HepG2 (cell line): ENCODE results near the gene MTHFSD. TPM values are rescaled to one million over a fixed set of nuclear protein-coding genes. Genes with fewer than 3 reads are reported as not detected.

Experiments
- ATAC-seq: fragments of 200-7000 bp; cut with Tn5 transposase; 3 replicates; pipeline ENCODE4 v1.9.1; 2020; ENCODE audit warnings: mild to moderate bottlenecking, moderate library complexity
- BruUV-seq: library from RNA; stranded (reverse); fragments of 400-500 nt; replicated peaks from 2 replicates; lab custom pipeline; 2021; lab: Mats Ljungman, UMichigan
- CTCF ChIA-PET: fragments of 300-600 bp; formaldehyde crosslinking; extraction: SDS; loops from one replicate; lab custom pipeline; 2021; ENCODE audit warnings: low total read pairs, inconsistent platforms, low intra/inter-chr PET ratio; lab: Yijun Ruan, JAX
- POLR2A ChIA-PET: fragments of 350-600 bp; sonication (Branson Sonifier 250); formaldehyde crosslinking; loops from one replicate; lab custom pipeline; 2020; ENCODE audit warnings: antibody characterized with exemption, inconsistent platforms; lab: Yijun Ruan, JAX
- DNase-seq: peaks from one replicate; pipeline ENCODE4 v3.0.0-alpha.2; 2015; ENCODE audit warnings: low spot score
- FAIRE-seq: peaks from 3 replicates; lab custom pipeline; 2011; peaks lifted over from hg19 to GRCh38; lab: Jason Lieb, UNC
- H2AFZ ChIP-seq: one replicate; pipeline ENCODE4 v1.6.1; 2011; ENCODE audit warnings: low read length, inconsistent platforms
- H3K27ac ChIP-seq: fragments of 300-600 bp; 3 replicates; pipeline ENCODE4 v1.8.0; 2011; ENCODE audit warnings: mixed run types, mild to moderate bottlenecking, mixed read lengths, low read length, inconsistent platforms; ENCODE audit not compliant: insufficient read depth; ENCODE audit errors: extremely low read length
- H3K27me3 ChIP-seq, 2 experiments: fragments of 200-600 bp in 1 of 2; 2 replicates in 1 of 2; 3 replicates in 1 of 2; pipeline versions ENCODE4 v1.6.0 to v1.8.0; 2011; ENCODE audit warnings: low read length in 2 of 2, mild to moderate bottlenecking in 2 of 2, moderate library complexity in 2 of 2, inconsistent platforms in 1 of 2; ENCODE audit not compliant: insufficient read depth in 2 of 2, control insufficient read depth in 1 of 2
- H3K36me3 ChIP-seq, 2 experiments: fragments of 200-600 bp in 1 of 2; replicated peaks in 1 of 2; 2 replicates in 1 of 2; 3 replicates in 1 of 2; pipeline versions ENCODE4 v1.5.1 to v1.8.0; 2011; ENCODE audit warnings: low read length in 2 of 2, inconsistent platforms in 1 of 2; ENCODE audit not compliant: insufficient read depth in 2 of 2, control insufficient read depth in 1 of 2
- H3K4me1 ChIP-seq: 2 replicates; pipeline ENCODE4 v1.5.1; 2012; ENCODE audit warnings: low read length, inconsistent platforms; ENCODE audit not compliant: insufficient read depth
- H3K4me2 ChIP-seq: 2 replicates; pipeline ENCODE4 v1.6.0; 2011; ENCODE audit warnings: low read depth, low read length, inconsistent platforms
- H3K4me3 ChIP-seq, 3 experiments: fragments of 200-600 bp in 1 of 3; sonication (generic), shearing (Covaris generic) in 1 of 3; replicated peaks in 1 of 3; 2 replicates each; pipeline ENCODE4 v1.5.1; 2011 to 2016; ENCODE audit warnings: low read length in 3 of 3, inconsistent platforms in 2 of 3, low read depth in 2 of 3, mild to moderate bottlenecking in 2 of 3, control low read depth in 1 of 3, mixed read lengths in 1 of 3; ENCODE audit not compliant: insufficient read depth in 1 of 3
- H3K79me2 ChIP-seq: one replicate; pipeline ENCODE4 v1.6.1; 2011; ENCODE audit warnings: low read length, inconsistent platforms; ENCODE audit not compliant: insufficient read depth
- H3K9ac ChIP-seq: 2 replicates; pipeline ENCODE4 v1.6.0; 2011; ENCODE audit warnings: mild to moderate bottlenecking, low read depth, low read length, inconsistent platforms; ENCODE audit not compliant: insufficient read depth
- H3K9me3 ChIP-seq: 2 replicates; pipeline ENCODE4 v1.5.1; 2012; ENCODE audit warnings: mild to moderate bottlenecking, low read length
- H4K20me1 ChIP-seq: 2 replicates; pipeline ENCODE4 v1.6.0; 2011; ENCODE audit warnings: inconsistent platforms, mild to moderate bottlenecking, low read length, moderate library complexity; ENCODE audit not compliant: insufficient read depth
- ATM ChIP-seq: fragments of 450-650 bp; IDR thresholded peaks from 2 replicates; pipeline ENCODE4 v1.7.1; 2017; ENCODE audit warnings: mild to moderate bottlenecking, borderline replicate concordance
- FOXA1 ChIP-seq, 2 experiments: fragments of 450-650 bp in 1 of 2; sonication (generic) in 1 of 2; formaldehyde crosslinking in 1 of 2; IDR thresholded peaks; 2 replicates each; pipeline versions ENCODE4 v1.4.0 to v1.6.1; 2016 to 2020; ENCODE audit warnings: missing genetic modification reagents in 1 of 2
- HHEX ChIP-seq: IDR thresholded peaks from 2 replicates; pipeline ENCODE4 v1.6.1; 2016; ENCODE audit warnings: control low read depth
- ZBTB2 ChIP-seq: sonication (generic); formaldehyde crosslinking; IDR thresholded peaks from 2 replicates; pipeline ENCODE4 v1.8.0; 2022; ENCODE audit warnings: low read depth, missing genetic modification reagents
- ZNF782 ChIP-seq: sonication (generic); formaldehyde crosslinking; IDR thresholded peaks from 2 replicates; pipeline ENCODE4 v1.4.0; 2020; ENCODE audit warnings: missing genetic modification reagents, mild to moderate bottlenecking, borderline replicate concordance
- ZNF788 ChIP-seq: sonication (generic); formaldehyde crosslinking; IDR thresholded peaks from 2 replicates; pipeline ENCODE4 v1.5.0; 2020; ENCODE audit warnings: mild to moderate bottlenecking, missing genetic modification reagents, borderline replicate concordance
- WGBS: methylation state at CpG from one replicate; pipeline ENCODE4 v1.1.6; 2017; ENCODE audit warnings: low lambda C conversion rate; 5-methylcytosine and 5-hydroxymethylcytosine counted together
- in situ Hi-C: cut with HindIII; loops from 2 replicates; pipeline ENCODE4 v1.10.0; 2017; ENCODE audit warnings: low pct_unique_long_range_greater_than_20kb; ENCODE audit not compliant: extremely low pct_ligation_motif_present
- intact Hi-C: fragments of 100-400 bp; cut with micrococcal nuclease; formaldehyde crosslinking; loops from one replicate; pipeline ENCODE4 v1.10.0; 2022; ENCODE audit not compliant: unreplicated experiment
- polyA plus RNA-seq, 8 experiments: library from polyadenylated mRNA; depleted of rRNA in 3 of 8; stranded (reverse) in 7 of 8; unstranded in 1 of 8; fragments of >200 nt; fragmentation: Illumina TruSeq in 4 of 8; extraction: Trizol in 4 of 8; gene quantifications; 2 replicates each; pipeline versions ENCODE4 v1.2.1 to v1.2.3, GENCODE V29; 2011 to 2016; ENCODE audit warnings: low read depth in 4 of 8, missing spikeins in 1 of 8, mixed read lengths in 1 of 8; ENCODE audit not compliant: insufficient read depth in 1 of 8
- total RNA-seq, 5 experiments: library from RNA; depleted of rRNA; stranded (reverse); fragments of >200 nt; fragmentation: Illumina TruSeq; extraction: Trizol; gene quantifications; 2 replicates each; pipeline ENCODE4 v1.2.3, GENCODE V29; 2016; ENCODE audit warnings: low read depth in 1 of 5
- TF ChIP-seq, protein P1 (sequence below): fragments of 450-650 bp; IDR thresholded peaks from 2 replicates; pipeline ENCODE4 v1.6.1; 2017
- TF ChIP-seq, protein P2 (sequence below): sonication (generic); formaldehyde crosslinking; IDR thresholded peaks from 2 replicates; pipeline ENCODE4 v1.5.1; 2020; ENCODE audit warnings: missing genetic modification reagents, mild to moderate bottlenecking, borderline replicate concordance

The MTHFSD gene
- total and polyA plus RNA-seq, 2 of the 13 experiments (the other 11 are each of a cell fraction or from before 2014, with no cell fraction given), result 14.2 to 16.3 TPM

- TF ChIP-seq FOXA1 (IDR thresholded peaks at IDR 0.05) (0 out of 2 replicates have a peak, but pooled peaks have one; percentile 24), FOXA1 (CRISPR knock-in tag; IDR thresholded peaks at IDR 0.05) (no peak), ATM (0 out of 2 replicates have a peak, but pooled peaks have one; percentile 8), ZNF788 (CRISPR knock-in tag) (no peak)
- TF ChIP-seq, protein P1, sequence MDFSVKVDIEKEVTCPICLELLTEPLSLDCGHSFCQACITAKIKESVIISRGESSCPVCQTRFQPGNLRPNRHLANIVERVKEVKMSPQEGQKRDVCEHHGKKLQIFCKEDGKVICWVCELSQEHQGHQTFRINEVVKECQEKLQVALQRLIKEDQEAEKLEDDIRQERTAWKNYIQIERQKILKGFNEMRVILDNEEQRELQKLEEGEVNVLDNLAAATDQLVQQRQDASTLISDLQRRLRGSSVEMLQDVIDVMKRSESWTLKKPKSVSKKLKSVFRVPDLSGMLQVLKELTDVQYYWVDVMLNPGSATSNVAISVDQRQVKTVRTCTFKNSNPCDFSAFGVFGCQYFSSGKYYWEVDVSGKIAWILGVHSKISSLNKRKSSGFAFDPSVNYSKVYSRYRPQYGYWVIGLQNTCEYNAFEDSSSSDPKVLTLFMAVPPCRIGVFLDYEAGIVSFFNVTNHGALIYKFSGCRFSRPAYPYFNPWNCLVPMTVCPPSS, result peak; percentile 52; the same call in 1 of the 2 replicates
- no peak overlapping the region for H2AFZ ChIP-seq
- DNase-seq (no peak), FAIRE-seq (no peak), ATAC-seq (no peak)
- no peak overlapping the region for H3K4me3 ChIP-seq
- no peaks in the 10 kb centered on the region for H3K79me2 ChIP-seq
- H3K9me3 ChIP-seq, result no peaks in the 10 kb centered on the region
- no peaks in the 10 kb centered on the region for H3K36me3 ChIP-seq
- no TSS peak for BruUV-seq
- H3K27ac ChIP-seq, result no peak overlapping the region
- H3K4me1 ChIP-seq, result no peaks in the 10 kb centered on the region
- POLR2A ChIA-PET, result no interaction called here
- intact Hi-C loops, result loop anchor here (10.0 kb wide), 1 partner anchor 267 kb away; no protein-coding TSS in a partner anchor
- in situ Hi-C loops, result no loop called here
- no peak overlapping the region for H3K9ac ChIP-seq
- CTCF ChIA-PET, result no interaction called here
- peaks cover 2 to 20% of the 10 kb centered on the region in 2 experiments; a peak in 4 of 5 replicates for H3K27me3 ChIP-seq
- 38% methylated on average over 3 of the region's 3 CpGs for WGBS
- no peaks in the 10 kb centered on the region for H4K20me1 ChIP-seq
- H3K4me2 ChIP-seq, result no peak overlapping the region
These were observed 32.5 kb upstream of the MTHFSD start for GRCh38 chr16:86587487-86587886.

DNA sequence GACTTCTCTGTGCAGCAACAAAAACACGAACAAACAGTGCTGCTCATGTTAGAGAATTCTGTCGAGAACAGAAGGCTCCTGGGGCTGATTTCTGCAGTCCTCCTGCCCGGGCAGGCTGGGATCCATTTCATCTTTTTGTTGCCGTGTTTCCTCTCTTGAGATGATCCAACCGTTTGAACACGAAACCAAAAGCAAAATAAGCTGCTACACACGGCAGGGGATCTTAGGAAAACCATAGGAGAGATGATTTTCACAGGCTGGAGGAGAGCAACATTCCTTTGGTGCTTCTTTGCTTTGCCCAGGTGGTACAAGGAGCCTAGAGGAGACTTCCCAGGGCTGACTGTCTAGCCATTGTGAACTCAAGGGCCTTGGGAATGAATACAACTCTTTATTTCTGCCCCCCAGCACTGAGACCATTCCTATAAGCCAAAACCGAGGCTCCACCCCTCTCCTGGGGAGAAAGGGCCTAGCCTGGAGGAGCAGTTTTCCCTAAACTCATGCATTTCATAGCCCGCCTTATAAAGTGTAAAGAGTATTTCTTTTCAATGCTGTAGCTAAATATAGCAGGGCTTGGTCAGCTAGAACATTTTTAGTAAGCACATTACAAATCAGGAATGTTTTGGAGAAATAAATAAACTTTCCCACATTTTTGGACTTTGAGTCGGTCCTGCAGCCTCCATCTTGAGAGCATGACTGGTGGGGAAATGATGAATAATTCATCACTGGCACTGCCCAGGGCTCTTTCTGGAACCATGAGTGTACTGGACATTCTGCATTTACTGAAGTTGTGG, 31.0 kb upstream of the MTHFSD start:
- Histone ChIP-seq H3K4me1 (no peaks in the 10 kb centered on the region), H3K9ac (no peak overlapping the region), H3K36me3 (no peaks in the 10 kb centered on the region), H3K9me3 (no peaks in the 10 kb centered on the region), H3K4me3 (no peak overlapping the region), H3K27me3 (peaks cover 2 to 25% of the 10 kb centered on the region in 2 experiments; a peak in 3 of 5 replicates), H3K79me2 (no peaks in the 10 kb centered on the region), H3K4me2 (no peak overlapping the region), H3K27ac (no peak overlapping the region), H4K20me1 (no peaks in the 10 kb centered on the region), H2AFZ (no peak overlapping the region)
- in situ Hi-C loops (no loop called here), intact Hi-C loops (loop anchor here (10.0 kb wide), 1 partner anchor 269 kb away; no protein-coding TSS in a partner anchor)
- no TSS peak for BruUV-seq
- DNase-seq (no peak), FAIRE-seq (no peak), ATAC-seq (no peak)
- TF ChIP-seq ZBTB2 (CRISPR knock-in tag), result no peak
- TF ChIP-seq, protein P2, sequence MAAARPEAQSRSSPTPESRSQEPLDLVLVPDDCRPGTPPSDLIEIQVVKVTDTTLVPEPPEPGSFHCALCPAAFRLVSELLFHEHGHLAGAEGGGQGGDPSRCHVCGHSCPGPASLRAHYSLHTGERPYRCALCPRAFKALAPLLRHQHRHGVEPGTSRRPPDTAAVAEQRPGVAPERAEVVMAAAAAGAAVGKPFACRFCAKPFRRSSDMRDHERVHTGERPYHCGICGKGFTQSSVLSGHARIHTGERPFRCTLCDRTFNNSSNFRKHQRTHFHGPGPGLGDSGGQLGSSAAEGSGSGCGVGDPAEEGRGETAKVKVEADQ, result no peak
- no peak for TF ChIP-seq ZNF782
- TF ChIP-seq HHEX (CRISPR knock-in tag), result no peak
- CTCF ChIA-PET, result no interaction called here
- 3% methylated on average over 10 of the region's 10 CpGs for WGBS
- POLR2A ChIA-PET, result no interaction called here
